H54 (cell line): ENCODE measurements around the gene INPP5F.
"Not testable (repeated sequence)": the region's sequence is repeated elsewhere in the genome, so short reads cannot be mapped to it uniquely, and the experiment has no call there.

ENCODE experiments used
- DNase-seq: peaks from one replicate; pipeline ENCODE4 v3.0.0; 2011; ENCODE audit warnings: low spot score, mixed read lengths; ENCODE audit not compliant: insufficient read length
- FAIRE-seq: peaks from 3 replicates; lab custom pipeline; 2011; peaks lifted over from hg19 to GRCh38; lab: Jason Lieb, UNC
- POLR2A ChIP-seq: IDR thresholded peaks from 2 replicates; pipeline ENCODE4 v1.6.1; 2011; ENCODE audit warnings: low read depth, mild to moderate bottlenecking, low read length

Gene INPP5F

GRCh38 chr10:119762805-119763798 is 37.3 kb downstream of the INPP5F start:
- DNase-seq (no peak), FAIRE-seq (no peak)
- TF ChIP-seq POLR2A = no peak

GRCh38 chr10:119768455-119769094 is 42.7 kb downstream of the INPP5F start:
- no peak for TF ChIP-seq POLR2A
- DNase-seq = no peak
- FAIRE-seq = no peak

- TF ChIP-seq POLR2A = no peak
- FAIRE-seq = peak; percentile 38
- DNase-seq = peak; percentile 16
Measured at GRCh38 chr10:119769886-119770285, 44.0 kb downstream of the INPP5F start.

- no peak for FAIRE-seq
- TF ChIP-seq POLR2A = no peak
- no peak for DNase-seq
Measured at GRCh38 chr10:119770928-119771327, 45.1 kb downstream of the INPP5F start.

GRCh38 chr10:119772334-119772733 is 46.5 kb downstream of the INPP5F start:
- TF ChIP-seq POLR2A = no peak
- no peak for FAIRE-seq
- DNase-seq = no peak

GRCh38 chr10:119773041-119773440 is 47.2 kb downstream of the INPP5F start:
- FAIRE-seq, DNase-seq: not testable (repeated sequence)

GRCh38 chr10:119775529-119775928 is 49.7 kb downstream of the INPP5F start:
- FAIRE-seq = no peak
- no peak for DNase-seq

GRCh38 chr10:119776536-119776935 is 50.7 kb downstream of the INPP5F start:
- FAIRE-seq (peak; percentile 55), DNase-seq (no peak)
- TF ChIP-seq POLR2A = no peak

More at GRCh38 chr10:119775529-119775928, 49.7 kb downstream of the INPP5F start:
- TF ChIP-seq POLR2A = no peak

- no peak for FAIRE-seq
- TF ChIP-seq POLR2A = no peak
- no peak for DNase-seq
Measured at GRCh38 chr10:119777686-119778085, 51.8 kb downstream of the INPP5F start.

GRCh38 chr10:119778776-119779445 is 53.1 kb downstream of the INPP5F start:
- no peak for DNase-seq
- FAIRE-seq = no peak
- TF ChIP-seq POLR2A = no peak

- FAIRE-seq (no peak), DNase-seq (no peak)
- TF ChIP-seq POLR2A = no peak
Measured at GRCh38 chr10:119780879-119781480, 55.1 kb downstream of the INPP5F start.

- no peak for TF ChIP-seq POLR2A
- FAIRE-seq (no peak), DNase-seq (no peak)
Measured at GRCh38 chr10:119781498-119781897, 55.6 kb downstream of the INPP5F start.

- DNase-seq = no peak
- FAIRE-seq = no peak
- TF ChIP-seq POLR2A = no peak
Measured at GRCh38 chr10:119782981-119783664, 57.3 kb downstream of the INPP5F start.
